ENCODE measurements around the gene C3orf20.

Gene C3orf20

GRCh38 chr3:14678015-14678503, 3.1 kb downstream of the C3orf20 start:
- H3K4me3 ChIP-seq (ENCODE audit: low read depth, low read length): no peak overlapping the region
- TF ChIP-seq POLR2A (IDR thresholded peaks at IDR 0.05; ENCODE audit: extremely low read depth, insufficient read length) (no peak), CTCF (IDR thresholded peaks at IDR 0.05; ENCODE audit: low read depth, low read length) (no peak), MAX (IDR thresholded peaks at IDR 0.05; ENCODE audit: low read depth, low read length) (no peak), MYC (IDR thresholded peaks at IDR 0.05; ENCODE audit: low read depth, low read length) (no peak)
- DNase-seq (ENCODE audit: low read depth): no peak

- DNase-seq (ENCODE audit: low read depth): no peak
- no peak for TF ChIP-seq MYC (IDR thresholded peaks at IDR 0.05; ENCODE audit: low read depth, low read length)
- TF ChIP-seq POLR2A (IDR thresholded peaks at IDR 0.05; ENCODE audit: extremely low read depth, insufficient read length): no peak
- no peak for TF ChIP-seq MAX (IDR thresholded peaks at IDR 0.05; ENCODE audit: low read depth, low read length)
- no peak for TF ChIP-seq CTCF (IDR thresholded peaks at IDR 0.05; ENCODE audit: low read depth, low read length)
- no peak overlapping the region for H3K4me3 ChIP-seq (ENCODE audit: low read depth, low read length)
Observed at GRCh38 chr3:14680115-14680514, 5.2 kb downstream of the C3orf20 start.

- no peak for DNase-seq (ENCODE audit: low read depth)
- H3K4me3 ChIP-seq (ENCODE audit: low read depth, low read length): no peak overlapping the region
- TF ChIP-seq CTCF (IDR thresholded peaks at IDR 0.05; ENCODE audit: low read depth, low read length) (no peak), POLR2A (IDR thresholded peaks at IDR 0.05; ENCODE audit: extremely low read depth, insufficient read length) (no peak), MAX (IDR thresholded peaks at IDR 0.05; ENCODE audit: low read depth, low read length) (no peak), MYC (IDR thresholded peaks at IDR 0.05; ENCODE audit: low read depth, low read length) (no peak)
Observed at GRCh38 chr3:14680716-14681115, 5.8 kb downstream of the C3orf20 start.

GRCh38 chr3:14684447-14684846, 9.5 kb downstream of the C3orf20 start:
- no peak for DNase-seq (ENCODE audit: low read depth)
- TF ChIP-seq CTCF (IDR thresholded peaks at IDR 0.05; ENCODE audit: low read depth, low read length) (no peak), POLR2A (IDR thresholded peaks at IDR 0.05; ENCODE audit: extremely low read depth, insufficient read length) (no peak), MAX (IDR thresholded peaks at IDR 0.05; ENCODE audit: low read depth, low read length) (no peak), MYC (IDR thresholded peaks at IDR 0.05; ENCODE audit: low read depth, low read length) (no peak)
- no peak overlapping the region for H3K4me3 ChIP-seq (ENCODE audit: low read depth, low read length)

- no peak for TF ChIP-seq MAX (IDR thresholded peaks at IDR 0.05; ENCODE audit: low read depth, low read length)
- TF ChIP-seq CTCF (IDR thresholded peaks at IDR 0.05; ENCODE audit: low read depth, low read length): no peak
- TF ChIP-seq POLR2A (IDR thresholded peaks at IDR 0.05; ENCODE audit: extremely low read depth, insufficient read length): no peak
- no peak for TF ChIP-seq MYC (IDR thresholded peaks at IDR 0.05; ENCODE audit: low read depth, low read length)
- no peak overlapping the region for H3K4me3 ChIP-seq (ENCODE audit: low read depth, low read length)
- peak; percentile 26 for DNase-seq (ENCODE audit: low read depth)
Observed at GRCh38 chr3:14685179-14685578, 10.2 kb downstream of the C3orf20 start.
